ENCODE data around the gene H1-8.
"Not testable (repeated sequence)": the region's sequence is repeated elsewhere in the genome, so short reads cannot be mapped to it uniquely, and the experiment has no call there.

Gene H1-8, protein sequence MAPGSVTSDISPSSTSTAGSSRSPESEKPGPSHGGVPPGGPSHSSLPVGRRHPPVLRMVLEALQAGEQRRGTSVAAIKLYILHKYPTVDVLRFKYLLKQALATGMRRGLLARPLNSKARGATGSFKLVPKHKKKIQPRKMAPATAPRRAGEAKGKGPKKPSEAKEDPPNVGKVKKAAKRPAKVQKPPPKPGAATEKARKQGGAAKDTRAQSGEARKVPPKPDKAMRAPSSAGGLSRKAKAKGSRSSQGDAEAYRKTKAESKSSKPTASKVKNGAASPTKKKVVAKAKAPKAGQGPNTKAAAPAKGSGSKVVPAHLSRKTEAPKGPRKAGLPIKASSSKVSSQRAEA

DNA sequence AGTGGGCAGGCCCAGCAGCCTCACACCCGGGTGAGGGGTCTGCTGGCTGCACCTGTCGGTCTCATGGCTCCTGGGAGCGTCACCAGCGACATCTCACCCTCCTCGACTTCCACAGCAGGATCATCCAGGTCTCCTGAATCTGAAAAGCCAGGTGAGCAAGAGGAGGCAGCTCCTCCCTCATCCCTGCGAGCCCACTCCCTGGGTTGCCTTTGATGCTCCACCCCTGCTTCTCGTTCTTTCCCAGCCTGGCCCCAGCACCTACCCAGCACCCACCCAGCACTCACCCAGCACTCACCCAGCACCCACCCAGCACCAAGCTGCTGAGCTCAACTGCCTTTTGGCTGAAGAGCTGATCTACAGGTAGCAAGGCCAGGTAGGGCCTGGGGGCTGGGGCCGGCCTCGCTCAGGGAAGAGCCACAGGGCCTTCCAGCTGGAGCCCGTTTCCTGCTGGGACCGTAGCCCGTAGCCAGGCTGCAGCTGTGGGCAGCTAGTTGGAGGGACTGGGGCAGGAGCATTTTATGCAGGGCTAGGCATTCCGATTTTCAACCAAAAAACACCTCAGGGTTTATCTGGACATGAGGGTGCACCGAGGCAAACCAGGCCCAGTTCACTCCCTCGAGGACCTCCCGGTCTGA lies at the start of gene H1-8:
H1-8 (plus strand) TSS at position 20 of the 635 bp plus-strand sequence; CDS start at position 64, 44 bp downstream.
- Histone ChIP-seq H3K27me3 (ENCODE audit: insufficient read depth, low read length) (no peaks in the 10 kb centered on the region), H2AFZ (ENCODE audit: low read length, unreplicated experiment) (no peak within 1 kb of the TSS), H3K4me1 (ENCODE audit: control insufficient read depth, insufficient read depth, low read length, unreplicated experiment) (no peaks in the 10 kb centered on the region), H3K4me3 (ENCODE audit: low read depth, low read length) (no peak within 1 kb of the TSS), H3K36me3 (ENCODE audit: insufficient read depth, low read length) (no peaks in the 10 kb centered on the region), H3K27ac (ENCODE audit: low read depth, low read length) (no peak within 1 kb of the TSS), H3K79me2 (ENCODE audit: control insufficient read depth, insufficient read depth, low read length, unreplicated experiment) (no peaks in the 10 kb centered on the region)

DNA sequence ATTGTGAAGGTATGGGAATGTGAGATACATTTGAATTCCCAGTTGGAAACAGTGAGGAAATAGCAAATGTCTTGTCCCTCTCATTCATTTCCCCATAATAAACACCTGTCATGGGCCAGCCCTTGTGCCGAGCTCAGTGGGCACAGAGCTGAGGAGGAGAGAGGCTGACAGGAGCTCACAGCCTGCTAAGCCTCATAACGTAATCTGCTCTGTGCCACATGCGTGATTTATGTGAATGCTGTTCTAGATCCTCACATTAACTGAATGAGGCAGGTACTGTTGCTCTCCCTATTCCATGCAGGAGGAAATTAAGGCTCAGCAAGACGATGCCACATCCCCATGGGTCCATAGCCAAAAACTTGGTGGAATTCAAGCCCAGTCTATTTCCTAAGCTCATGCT lies 49.8 kb upstream of the H1-8 start:
- Histone ChIP-seq H3K27ac (ENCODE audit: low read depth, low read length) (no peak overlapping the region), H3K27me3 (ENCODE audit: insufficient read depth, low read length) (no peaks in the 10 kb centered on the region), H3K36me3 (ENCODE audit: insufficient read depth, low read length) (no peaks in the 10 kb centered on the region), H3K4me1 (ENCODE audit: control insufficient read depth, insufficient read depth, low read length, unreplicated experiment) (peaks cover 21% of the 10 kb centered on the region), H3K79me2 (ENCODE audit: control insufficient read depth, insufficient read depth, low read length, unreplicated experiment) (no peaks in the 10 kb centered on the region), H3K4me3 (ENCODE audit: low read depth, low read length) (no peak overlapping the region), H2AFZ (ENCODE audit: low read length, unreplicated experiment) (no peak overlapping the region)

DNA sequence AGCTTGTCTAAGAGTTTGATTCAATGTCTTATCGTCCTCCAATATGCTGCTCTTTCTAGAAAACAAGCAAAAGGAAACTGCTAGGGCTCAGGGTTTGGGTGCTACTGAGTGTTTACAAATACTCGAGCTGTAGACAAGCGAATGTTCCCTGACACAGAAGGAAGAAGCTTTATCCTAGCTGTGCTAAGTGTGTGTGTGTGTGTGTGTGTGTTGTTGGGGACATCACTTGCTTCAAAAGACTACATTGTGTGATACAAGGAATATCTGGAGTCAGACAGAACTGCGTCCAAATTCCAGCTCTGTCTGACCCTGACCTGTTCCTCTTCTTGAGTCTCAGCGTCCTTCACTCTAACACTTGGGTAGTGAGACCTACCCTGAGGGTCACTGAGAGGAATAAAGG lies 48.5 kb upstream of the H1-8 start:
- peak overlapping the region; percentile 60 for H2AFZ ChIP-seq (ENCODE audit: low read length, unreplicated experiment)
- not testable (repeated sequence) for H3K27me3 ChIP-seq (ENCODE audit: insufficient read depth, low read length); H3K4me3 ChIP-seq (ENCODE audit: low read depth, low read length); H3K79me2 ChIP-seq (ENCODE audit: control insufficient read depth, insufficient read depth, low read length, unreplicated experiment); H3K36me3 ChIP-seq (ENCODE audit: insufficient read depth, low read length)
- H3K4me1 ChIP-seq (ENCODE audit: control insufficient read depth, insufficient read depth, low read length, unreplicated experiment): peaks cover 27% of the 10 kb centered on the region
- H3K27ac ChIP-seq (ENCODE audit: low read depth, low read length): peak overlapping the region; percentile 93

DNA sequence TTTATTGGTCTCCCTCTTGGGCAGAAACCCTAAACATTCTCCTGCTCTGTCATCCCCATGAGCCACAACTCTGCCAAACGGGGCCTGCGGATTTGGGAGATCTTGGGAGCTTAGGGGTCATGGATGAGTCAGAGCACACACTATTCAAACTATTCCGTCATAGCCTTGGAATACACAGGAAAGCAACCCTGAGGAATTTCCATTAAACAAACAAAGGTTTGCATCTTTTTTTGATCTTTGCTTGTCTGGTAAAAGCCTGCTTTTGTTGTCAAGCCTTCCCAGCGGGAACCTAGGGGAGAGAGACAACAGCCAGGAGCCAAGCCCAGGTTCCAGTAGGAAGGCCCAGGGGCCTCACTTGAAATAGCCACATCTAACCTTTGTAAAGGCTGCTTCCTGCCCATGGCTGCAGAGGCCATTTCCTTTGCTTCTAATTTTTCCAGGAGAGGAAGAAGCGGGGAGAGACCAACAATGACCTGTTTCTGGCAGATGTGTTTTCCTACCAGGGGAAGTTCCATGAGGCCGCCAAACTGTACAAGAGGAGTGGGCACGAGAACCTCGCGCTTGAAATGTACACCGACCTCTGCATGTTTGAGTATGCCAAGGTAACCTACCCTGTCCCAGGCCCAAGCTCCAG lies 47.9 kb upstream of the H1-8 start:
- H3K36me3 ChIP-seq (ENCODE audit: insufficient read depth, low read length); H3K27me3 ChIP-seq (ENCODE audit: insufficient read depth, low read length); H2AFZ ChIP-seq (ENCODE audit: low read length, unreplicated experiment); H3K79me2 ChIP-seq (ENCODE audit: control insufficient read depth, insufficient read depth, low read length, unreplicated experiment); H3K4me3 ChIP-seq (ENCODE audit: low read depth, low read length): not testable (repeated sequence)
- Histone ChIP-seq H3K27ac (ENCODE audit: low read depth, low read length) (peak overlapping the region; percentile 93), H3K4me1 (ENCODE audit: control insufficient read depth, insufficient read depth, low read length, unreplicated experiment) (peaks cover 27% of the 10 kb centered on the region)

DNA sequence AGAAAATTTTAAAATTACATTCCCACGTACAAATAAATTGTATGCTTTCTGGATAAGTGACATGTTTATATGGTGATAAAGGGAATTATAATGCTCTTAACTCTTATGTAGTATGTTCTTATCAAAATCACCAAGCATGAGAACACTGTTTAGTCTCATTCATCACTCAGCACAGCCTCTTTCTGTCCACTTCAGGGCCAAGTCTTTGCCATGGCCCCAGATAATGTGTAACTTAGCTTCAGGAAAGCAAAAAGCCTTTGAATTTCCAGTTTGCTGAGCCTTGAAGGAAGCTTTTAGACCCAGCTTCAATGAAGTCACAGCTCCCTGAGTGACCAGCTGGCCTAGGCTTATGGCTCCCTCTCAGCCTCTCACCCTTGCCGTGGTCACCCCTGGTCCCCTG lies 45.1 kb upstream of the H1-8 start:
- not testable (repeated sequence) for H3K79me2 ChIP-seq (ENCODE audit: control insufficient read depth, insufficient read depth, low read length, unreplicated experiment); H2AFZ ChIP-seq (ENCODE audit: low read length, unreplicated experiment); H3K36me3 ChIP-seq (ENCODE audit: insufficient read depth, low read length); H3K27me3 ChIP-seq (ENCODE audit: insufficient read depth, low read length); H3K27ac ChIP-seq (ENCODE audit: low read depth, low read length); H3K4me3 ChIP-seq (ENCODE audit: low read depth, low read length)
- peaks cover 21% of the 10 kb centered on the region for H3K4me1 ChIP-seq (ENCODE audit: control insufficient read depth, insufficient read depth, low read length, unreplicated experiment)

DNA sequence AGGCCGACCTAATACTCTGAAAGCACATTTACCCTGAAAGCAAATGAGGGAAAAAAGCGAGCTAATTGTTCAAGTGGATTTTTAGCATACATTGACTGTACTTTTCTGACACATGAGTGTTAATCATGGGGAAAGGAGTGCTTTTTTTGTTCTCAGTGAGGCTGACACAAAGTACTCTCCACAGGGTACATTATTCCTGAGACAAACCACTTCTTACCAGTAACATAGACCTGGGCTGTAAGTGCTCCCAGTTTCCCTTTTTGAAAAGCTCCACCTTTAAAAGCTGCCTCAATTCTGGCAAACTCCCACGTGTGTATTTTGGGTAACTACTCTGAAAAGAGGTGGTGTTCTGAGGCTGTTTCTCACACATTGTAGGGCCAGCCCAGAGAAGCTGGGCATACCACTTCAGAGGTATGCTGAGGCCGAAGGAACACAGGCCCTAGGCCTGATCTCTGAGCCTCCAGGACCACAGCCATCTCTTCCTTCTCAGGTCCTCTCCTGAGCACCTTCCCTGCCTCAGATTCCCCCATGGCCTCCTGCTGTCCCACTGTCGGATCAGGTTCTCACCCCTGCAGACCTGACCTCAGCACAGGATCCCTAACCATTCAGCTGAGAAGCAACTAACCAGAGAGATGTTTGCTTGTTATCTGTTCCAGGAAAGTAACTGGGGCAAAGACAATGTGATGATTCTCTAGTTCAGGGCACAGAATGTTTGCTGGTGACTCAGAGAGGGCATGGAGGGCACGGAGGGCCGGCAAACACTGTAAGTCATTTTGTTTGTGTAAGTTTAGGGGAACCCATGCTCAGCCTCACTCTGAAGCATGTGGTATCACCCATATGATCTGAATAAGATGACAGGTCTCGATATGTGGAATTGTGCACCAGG lies 44.1 kb upstream of the H1-8 start:
- peak overlapping the region; percentile 72 for H3K27ac ChIP-seq (ENCODE audit: low read depth, low read length)
- H3K36me3 ChIP-seq (ENCODE audit: insufficient read depth, low read length); H3K79me2 ChIP-seq (ENCODE audit: control insufficient read depth, insufficient read depth, low read length, unreplicated experiment); H3K27me3 ChIP-seq (ENCODE audit: insufficient read depth, low read length); H2AFZ ChIP-seq (ENCODE audit: low read length, unreplicated experiment); H3K4me3 ChIP-seq (ENCODE audit: low read depth, low read length): not testable (repeated sequence)
- peaks cover 21% of the 10 kb centered on the region for H3K4me1 ChIP-seq (ENCODE audit: control insufficient read depth, insufficient read depth, low read length, unreplicated experiment)

DNA sequence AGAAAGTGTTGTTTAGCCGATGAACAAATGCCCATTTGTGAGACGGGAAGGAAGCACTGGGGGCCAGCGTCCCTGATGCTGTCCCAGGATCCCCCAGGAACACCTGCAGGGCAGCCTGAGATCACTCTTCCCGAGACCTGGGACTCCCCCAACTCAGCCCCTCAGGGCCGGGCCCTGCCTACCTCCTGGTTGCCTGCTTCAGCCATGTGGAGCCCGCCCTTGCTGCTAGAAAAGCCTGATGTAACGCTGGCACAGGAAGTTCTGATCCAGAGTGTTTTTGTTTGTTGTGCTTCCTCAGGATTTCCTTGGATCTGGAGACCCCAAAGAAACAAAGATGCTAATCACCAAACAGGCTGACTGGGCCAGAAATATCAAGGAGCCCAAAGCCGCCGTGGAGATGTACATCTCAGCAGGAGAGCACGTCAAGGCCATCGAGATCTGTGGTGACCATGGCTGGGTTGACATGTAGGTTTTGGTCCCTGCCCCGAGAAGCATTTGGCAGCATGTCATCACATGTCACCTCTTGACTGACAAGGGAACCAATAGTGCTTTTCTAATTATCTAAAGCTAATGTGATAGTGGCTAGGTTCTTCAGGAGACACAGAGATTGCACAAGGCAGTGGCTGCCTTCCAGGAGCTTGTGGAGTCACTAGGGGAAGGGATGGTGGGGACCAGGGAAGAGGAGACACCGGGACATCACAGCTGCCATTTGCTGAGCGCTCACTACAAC lies 43.2 kb upstream of the H1-8 start:
- H3K36me3 ChIP-seq (ENCODE audit: insufficient read depth, low read length); H3K27me3 ChIP-seq (ENCODE audit: insufficient read depth, low read length); H3K4me3 ChIP-seq (ENCODE audit: low read depth, low read length); H3K79me2 ChIP-seq (ENCODE audit: control insufficient read depth, insufficient read depth, low read length, unreplicated experiment); H3K27ac ChIP-seq (ENCODE audit: low read depth, low read length); H2AFZ ChIP-seq (ENCODE audit: low read length, unreplicated experiment): not testable (repeated sequence)
- peaks cover 14% of the 10 kb centered on the region for H3K4me1 ChIP-seq (ENCODE audit: control insufficient read depth, insufficient read depth, low read length, unreplicated experiment)

DNA sequence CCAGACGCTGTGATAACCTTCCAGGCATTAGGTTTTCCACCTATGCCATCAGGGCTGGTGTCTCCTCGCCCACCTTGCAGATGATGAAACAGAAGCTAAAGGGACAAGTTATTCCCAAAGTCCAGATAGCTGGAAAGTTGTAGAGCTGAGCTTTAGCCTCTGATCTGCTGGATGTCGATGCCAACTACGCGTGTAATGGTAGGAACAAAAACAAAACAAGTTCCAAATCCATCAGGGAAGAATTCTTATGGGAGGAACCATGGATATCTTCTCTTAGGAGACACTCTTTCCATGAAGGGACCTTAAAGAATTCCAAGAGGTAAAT lies 42.7 kb upstream of the H1-8 start:
- Histone ChIP-seq H3K36me3 (ENCODE audit: insufficient read depth, low read length) (0 out of 2 replicates have a peak, but pooled peaks cover 6% of the 10 kb centered on the region), H3K27me3 (ENCODE audit: insufficient read depth, low read length) (no peaks in the 10 kb centered on the region), H3K79me2 (ENCODE audit: control insufficient read depth, insufficient read depth, low read length, unreplicated experiment) (no peaks in the 10 kb centered on the region), H2AFZ (ENCODE audit: low read length, unreplicated experiment) (no peak overlapping the region), H3K4me3 (ENCODE audit: low read depth, low read length) (no peak overlapping the region), H3K27ac (ENCODE audit: low read depth, low read length) (no peak overlapping the region), H3K4me1 (ENCODE audit: control insufficient read depth, insufficient read depth, low read length, unreplicated experiment) (peaks cover 10% of the 10 kb centered on the region)

DNA sequence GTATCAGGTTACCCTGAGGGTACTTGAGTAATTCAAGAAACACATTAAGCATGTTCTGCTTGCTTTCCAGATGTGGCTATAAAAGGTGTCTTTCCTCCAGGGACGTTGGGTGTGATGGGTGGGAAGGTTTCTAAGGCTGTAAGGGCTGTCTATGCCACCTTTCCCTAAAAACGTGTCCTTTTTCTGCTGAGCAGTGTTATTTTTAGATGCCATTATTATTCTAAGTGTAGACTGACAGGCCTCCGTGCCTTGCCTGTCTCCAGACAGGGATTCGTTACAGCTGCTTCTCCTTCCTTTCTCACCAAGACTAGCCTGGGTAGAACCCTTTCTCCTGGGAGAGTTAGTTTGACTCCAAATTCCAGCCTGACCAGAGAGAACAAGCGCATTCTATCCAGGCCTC lies 41.3 kb upstream of the H1-8 start:
- Histone ChIP-seq H3K79me2 (ENCODE audit: control insufficient read depth, insufficient read depth, low read length, unreplicated experiment) (no peaks in the 10 kb centered on the region), H3K27ac (ENCODE audit: low read depth, low read length) (no peak overlapping the region), H2AFZ (ENCODE audit: low read length, unreplicated experiment) (no peak overlapping the region), H3K27me3 (ENCODE audit: insufficient read depth, low read length) (no peaks in the 10 kb centered on the region), H3K4me1 (ENCODE audit: control insufficient read depth, insufficient read depth, low read length, unreplicated experiment) (peaks cover 6% of the 10 kb centered on the region), H3K36me3 (ENCODE audit: insufficient read depth, low read length) (0 out of 2 replicates have a peak, but pooled peaks cover 6% of the 10 kb centered on the region), H3K4me3 (ENCODE audit: low read depth, low read length) (no peak overlapping the region)
